GM19023 (cell line): ENCODE measurements around the gene STAB1.

Source experiments
- ATAC-seq: cut with Tn5 transposase; IDR thresholded peaks from one replicate; pipeline ENCODE4 v1.9.1; 2021; ENCODE audit warnings: mild to moderate bottlenecking, moderate library complexity; ENCODE audit not compliant: unreplicated experiment

STAB1 gene

GRCh38 chr3:52506266-52506966 lies 11.3 kb downstream of the STAB1 start:
- no peak for ATAC-seq

DNA sequence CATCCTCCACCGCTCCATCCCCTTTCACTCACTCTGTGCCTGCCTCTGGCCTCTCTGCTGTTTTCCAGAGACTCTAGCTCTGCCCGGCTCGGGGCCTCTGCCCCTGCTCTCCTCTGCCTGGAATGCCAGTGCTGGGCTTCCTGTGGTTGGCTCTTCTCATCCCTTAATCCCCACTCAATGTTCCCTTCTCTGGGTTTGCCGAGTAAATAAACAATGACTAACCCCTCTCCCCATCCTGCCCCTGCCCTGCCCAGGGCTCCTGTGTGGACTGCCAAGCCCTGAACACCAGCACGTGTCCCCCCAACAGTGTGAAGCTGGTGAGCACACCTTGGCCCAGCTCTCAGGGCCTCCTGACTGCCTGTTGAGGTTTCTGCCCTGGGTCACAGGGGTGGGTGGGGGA lies 12.2 kb downstream of the STAB1 start:
- ATAC-seq, result no peak

DNA sequence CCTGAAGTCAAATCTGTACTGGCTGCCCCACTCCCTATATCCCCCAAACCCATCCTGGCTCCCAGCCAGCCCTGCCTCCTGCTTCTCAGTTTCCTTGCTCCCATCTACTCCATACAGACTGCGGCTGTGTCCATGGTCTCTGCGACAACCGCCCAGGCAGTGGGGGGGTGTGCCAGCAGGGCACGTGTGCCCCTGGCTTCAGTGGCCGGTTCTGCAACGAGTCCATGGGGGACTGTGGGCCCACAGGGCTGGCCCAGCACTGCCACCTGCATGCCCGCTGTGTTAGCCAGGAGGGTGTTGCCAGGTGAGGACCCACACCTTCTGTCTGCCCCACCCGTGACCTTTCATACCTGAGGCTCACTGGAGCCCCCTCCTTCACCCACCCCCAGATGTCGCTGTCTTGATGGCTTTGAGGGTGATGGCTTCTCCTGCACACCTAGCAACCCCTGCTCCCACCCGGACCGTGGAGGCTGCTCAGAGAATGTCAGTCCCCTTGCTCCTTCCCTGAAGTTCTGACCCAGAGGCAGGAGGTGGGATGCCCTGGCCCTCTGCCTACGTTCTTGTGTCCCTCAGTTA lies 14.7 kb downstream of the STAB1 start:
- ATAC-seq, result no peak

GRCh38 chr3:52511509-52511908 lies 16.4 kb downstream of the STAB1 start:
- no peak for ATAC-seq

GRCh38 chr3:52512105-52512504 lies 17.0 kb downstream of the STAB1 start:
- no peak for ATAC-seq

DNA sequence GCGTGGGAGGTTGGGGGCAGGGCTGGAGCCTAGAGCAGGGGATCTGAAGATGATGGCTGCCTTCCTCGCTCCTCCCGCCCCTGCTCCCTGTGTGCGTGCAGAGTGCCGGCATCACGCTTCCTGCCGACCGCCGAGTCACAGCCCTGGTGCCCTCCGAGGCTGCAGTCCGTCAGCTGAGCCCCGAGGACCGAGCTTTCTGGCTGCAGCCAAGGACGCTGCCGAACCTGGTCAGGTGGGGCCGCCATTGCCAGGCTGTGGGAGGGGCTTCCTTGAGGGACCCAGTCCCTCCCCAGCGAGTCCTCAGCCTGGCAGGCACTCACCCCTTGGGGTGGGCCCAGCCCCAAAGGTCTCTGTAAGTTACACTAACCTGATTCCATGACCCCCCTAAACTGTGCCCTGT lies 17.6 kb downstream of the STAB1 start:
- no peak for ATAC-seq

DNA sequence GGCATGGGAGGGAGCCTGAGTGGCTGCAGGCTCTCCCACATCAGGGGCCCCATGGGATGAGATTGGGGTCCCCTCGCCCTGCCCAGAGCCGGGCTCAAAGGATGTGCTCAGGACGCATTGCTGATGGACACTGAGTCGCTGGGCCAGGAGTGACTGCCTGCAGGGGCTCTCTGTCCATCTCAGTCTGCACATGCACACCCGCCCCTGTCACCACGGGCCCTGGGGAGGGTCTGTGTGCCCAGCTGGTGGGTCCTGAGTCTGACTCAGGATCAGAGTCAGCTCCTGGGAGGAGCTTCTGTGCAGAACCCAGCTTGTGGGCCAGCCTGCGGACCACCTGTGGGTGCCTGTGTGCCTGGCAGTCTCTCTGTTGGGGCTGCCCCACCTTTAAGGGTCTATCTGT lies 18.1 kb downstream of the STAB1 start:
- ATAC-seq, result no peak

GRCh38 chr3:52514576-52514975 lies 19.4 kb downstream of the STAB1 start:
- no peak for ATAC-seq

DNA sequence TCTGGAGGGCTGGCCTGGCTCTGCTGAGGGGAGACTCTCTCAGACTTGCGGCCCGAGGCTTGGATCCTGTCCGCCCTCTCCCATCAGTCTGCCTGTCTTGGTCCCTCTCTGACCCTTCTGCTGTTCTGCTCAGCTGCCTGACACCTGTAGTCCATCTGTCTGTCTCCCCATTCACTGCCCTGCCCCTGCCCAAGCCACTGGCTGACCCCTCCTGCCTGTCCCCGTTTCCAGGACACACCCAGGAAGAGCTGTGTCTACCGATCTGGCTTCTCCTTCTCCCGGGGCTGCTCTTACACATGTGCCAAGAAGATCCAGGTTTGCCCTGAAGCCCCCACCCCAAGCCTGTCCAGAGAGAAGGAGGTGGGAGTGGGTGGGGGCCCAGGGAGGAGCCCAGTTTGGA lies 20.1 kb downstream of the STAB1 start:
- no peak for ATAC-seq

DNA sequence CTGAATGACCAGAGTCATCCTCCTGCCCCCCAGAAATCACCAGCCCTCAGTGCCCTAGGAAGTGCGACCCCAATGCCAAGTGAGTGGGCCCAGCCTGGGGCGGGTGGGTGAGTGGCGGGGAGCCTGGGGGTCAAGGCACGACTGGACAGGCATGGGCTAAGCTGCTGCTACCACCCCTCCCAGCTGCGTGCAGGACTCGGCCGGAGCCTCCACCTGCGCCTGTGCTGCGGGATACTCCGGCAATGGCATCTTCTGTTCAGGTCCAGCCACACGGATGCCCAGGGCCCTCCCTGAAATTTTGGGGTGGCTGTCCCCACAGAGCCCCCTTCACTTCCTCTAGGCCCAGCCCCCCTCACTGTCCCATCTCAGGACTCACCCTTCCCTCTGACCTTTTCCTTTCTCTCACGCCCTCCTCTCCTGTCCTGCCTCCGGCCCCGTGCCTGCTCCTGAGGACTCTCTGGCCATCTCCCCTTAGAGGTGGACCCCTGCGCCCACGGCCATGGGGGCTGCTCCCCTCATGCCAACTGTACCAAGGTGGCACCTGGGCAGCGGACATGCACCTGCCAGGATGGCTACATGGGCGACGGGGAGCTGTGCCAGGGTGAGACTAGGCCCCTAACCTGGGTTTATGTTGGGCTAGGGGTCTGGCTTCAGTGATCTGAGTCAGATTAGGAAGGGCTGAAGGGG lies 21.5 kb downstream of the STAB1 start:
- no peak for ATAC-seq

DNA sequence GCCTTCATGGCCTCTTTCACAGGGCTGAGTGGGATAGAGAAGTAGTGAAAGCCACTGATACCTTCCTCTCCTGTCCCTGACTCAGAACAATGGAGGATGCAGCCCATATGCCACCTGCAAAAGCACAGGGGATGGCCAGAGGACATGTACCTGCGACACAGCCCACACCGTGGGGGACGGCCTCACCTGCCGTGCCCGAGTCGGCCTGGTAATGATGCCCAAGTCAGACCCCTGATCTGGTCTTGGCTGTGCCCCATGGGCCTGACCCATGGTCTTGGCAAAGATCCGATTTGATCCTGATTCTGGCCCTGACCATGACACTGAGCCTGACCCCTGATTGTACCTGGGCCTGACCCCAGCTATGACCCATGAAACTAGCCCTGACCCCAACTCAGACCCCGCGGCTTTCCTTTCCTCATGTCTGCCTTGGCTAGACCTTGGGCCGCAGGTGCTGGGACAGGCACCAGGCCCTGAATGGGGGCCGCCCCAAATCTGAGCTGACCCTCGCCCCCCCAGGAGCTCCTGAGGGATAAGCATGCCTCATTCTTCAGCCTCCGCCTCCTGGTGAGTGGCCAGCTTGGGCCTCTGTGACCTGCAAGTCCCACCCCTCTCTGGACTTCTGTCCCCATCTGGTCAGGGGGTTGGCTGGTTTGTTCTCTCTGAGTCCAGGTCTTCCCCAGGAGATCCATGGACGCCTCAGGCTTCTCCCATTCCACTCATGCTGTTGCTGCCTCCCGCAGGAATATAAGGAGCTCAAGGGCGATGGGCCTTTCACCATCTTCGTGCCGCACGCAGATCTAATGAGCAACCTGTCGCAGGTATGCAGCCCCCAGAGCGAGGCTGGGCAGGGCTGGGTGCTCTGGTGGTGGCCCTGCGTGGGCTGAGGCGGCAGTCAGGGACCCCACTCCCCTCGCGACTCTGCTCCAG lies 22.9 kb downstream of the STAB1 start:
- no peak for ATAC-seq

- no peak for ATAC-seq
These were observed 23.7 kb downstream of the STAB1 start for GRCh38 chr3:52518723-52519444.

GRCh38 chr3:52519445-52520140 lies 24.5 kb downstream of the STAB1 start:
- no peak for ATAC-seq

DNA sequence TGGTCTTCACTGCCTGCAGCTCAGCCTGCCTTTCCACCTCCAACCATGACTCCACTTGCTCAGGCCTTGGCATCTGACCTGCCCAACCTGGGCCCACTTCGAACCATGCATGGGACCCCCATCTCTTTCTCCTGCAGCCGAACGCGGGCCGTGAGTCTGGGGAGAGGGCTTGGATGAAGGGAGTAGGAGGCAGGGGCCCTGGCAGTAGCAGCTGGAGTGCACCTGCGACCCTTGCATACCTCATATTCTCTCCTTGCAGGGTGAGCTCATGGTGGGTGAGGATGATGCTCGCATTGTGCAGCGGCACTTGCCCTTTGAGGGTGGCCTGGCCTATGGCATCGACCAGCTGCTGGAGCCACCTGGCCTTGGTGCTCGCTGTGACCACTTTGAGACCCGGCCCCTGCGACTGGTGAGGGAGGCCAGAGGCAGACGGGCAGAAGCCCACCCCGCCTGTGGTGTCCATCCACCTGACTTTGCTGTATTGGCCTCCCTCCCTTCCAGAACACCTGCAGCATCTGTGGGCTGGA lies 25.1 kb downstream of the STAB1 start:
- ATAC-seq, result no peak

DNA sequence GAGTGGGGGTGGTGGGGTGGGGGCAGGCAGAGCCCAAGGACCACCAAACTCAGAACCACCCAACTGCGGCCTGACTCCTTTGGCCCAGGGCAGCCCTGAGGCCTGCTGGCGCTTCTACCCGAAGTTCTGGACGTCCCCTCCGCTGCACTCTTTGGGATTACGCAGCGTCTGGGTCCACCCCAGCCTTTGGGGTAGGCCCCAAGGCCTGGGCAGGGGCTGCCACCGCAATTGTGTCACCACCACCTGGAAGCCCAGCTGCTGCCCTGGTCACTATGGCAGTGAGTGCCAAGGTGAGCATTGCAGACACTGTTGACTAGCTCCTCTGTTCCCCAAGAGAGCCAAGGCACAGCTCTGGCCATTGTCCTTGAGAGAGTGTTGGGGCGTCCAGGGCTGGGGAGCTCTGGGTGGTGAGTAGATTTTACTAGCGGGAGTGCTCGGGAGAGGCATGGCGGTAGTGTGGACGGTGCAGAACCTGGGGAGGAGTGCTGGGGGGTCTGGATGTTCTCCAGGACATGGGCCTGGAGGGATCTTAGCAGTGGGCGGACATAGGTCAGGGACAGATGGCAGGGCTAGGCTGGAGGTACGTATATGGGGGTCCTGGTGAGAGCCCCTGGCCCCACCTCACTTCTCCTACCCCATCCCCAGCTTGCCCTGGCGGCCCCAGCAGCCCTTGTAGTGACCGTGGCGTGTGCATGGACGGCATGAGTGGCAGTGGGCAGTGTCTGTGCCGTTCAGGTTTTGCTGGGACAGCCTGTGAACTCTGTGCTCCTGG lies 25.8 kb downstream of the STAB1 start:
- ATAC-seq, result no peak

- ATAC-seq, result no peak
These were observed 26.3 kb downstream of the STAB1 start for GRCh38 chr3:52521488-52521824.

DNA sequence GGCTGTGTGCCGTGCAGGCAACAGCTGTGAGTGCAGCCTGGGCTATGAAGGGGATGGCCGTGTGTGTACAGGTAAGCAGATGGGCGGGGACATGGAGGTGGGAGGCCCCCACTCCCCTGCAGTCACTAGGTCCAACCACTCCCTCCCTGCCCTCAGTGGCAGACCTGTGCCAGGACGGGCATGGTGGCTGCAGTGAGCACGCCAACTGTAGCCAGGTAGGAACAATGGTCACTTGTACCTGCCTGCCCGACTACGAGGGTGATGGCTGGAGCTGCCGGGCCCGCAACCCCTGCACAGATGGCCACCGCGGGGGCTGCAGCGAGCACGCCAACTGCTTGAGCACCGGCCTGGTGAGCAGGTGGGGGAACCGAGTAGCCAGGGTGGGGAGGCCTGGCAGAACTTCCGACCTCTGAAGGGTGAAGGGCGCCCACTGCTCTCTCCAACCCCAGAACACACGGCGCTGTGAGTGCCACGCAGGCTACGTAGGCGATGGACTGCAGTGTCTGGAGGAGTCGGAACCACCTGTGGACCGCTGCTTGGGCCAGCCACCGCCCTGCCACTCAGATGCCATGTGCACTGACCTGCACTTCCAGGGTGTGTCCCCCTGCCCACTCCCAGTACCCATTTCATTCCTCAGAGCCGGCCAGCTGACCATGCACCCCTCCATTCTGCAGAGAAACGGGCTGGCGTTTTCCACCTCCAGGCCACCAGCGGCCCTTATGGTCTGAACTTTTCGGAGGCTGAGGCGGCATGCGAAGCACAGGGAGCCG lies 26.9 kb downstream of the STAB1 start:
- no peak for ATAC-seq

- no peak for ATAC-seq
These were observed 27.6 kb downstream of the STAB1 start for GRCh38 chr3:52522651-52523251.
